Measurements from ENCODE around the gene RALB.

DNA sequence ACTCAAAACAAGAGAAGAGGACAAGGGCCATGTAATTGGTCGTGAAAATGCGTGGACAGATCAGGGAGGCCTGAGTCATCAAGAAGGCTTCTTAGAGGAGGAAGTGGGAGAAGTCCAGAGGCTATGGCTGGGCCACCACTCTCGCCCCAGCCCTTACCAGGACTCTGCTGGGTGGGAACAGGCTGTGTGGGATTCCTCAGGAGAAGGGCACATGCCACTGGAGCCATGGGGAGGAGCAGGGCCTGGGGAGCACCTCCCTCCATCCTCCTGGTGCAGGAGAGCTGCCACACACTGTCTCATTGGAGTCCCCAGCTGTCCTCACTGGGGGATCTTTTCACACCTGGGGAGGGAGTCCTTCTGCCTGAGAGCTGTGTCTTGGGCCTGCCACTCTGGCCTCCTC is 9.4 kb upstream of the RALB start:
- TF ChIP-seq, protein P1, sequence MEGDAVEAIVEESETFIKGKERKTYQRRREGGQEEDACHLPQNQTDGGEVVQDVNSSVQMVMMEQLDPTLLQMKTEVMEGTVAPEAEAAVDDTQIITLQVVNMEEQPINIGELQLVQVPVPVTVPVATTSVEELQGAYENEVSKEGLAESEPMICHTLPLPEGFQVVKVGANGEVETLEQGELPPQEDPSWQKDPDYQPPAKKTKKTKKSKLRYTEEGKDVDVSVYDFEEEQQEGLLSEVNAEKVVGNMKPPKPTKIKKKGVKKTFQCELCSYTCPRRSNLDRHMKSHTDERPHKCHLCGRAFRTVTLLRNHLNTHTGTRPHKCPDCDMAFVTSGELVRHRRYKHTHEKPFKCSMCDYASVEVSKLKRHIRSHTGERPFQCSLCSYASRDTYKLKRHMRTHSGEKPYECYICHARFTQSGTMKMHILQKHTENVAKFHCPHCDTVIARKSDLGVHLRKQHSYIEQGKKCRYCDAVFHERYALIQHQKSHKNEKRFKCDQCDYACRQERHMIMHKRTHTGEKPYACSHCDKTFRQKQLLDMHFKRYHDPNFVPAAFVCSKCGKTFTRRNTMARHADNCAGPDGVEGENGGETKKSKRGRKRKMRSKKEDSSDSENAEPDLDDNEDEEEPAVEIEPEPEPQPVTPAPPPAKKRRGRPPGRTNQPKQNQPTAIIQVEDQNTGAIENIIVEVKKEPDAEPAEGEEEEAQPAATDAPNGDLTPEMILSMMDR (IDR thresholded peaks at IDR 0.05) = no peak
- TF ChIP-seq EP300 (IDR thresholded peaks at IDR 0.05) = no peak

Data from esophagus muscularis mucosa (tissue), 3 donors.